ENCODE results near the gene NDUFAB1. TPM values are rescaled to one million over a fixed set of nuclear protein-coding genes. Genes with fewer than 3 reads are reported as not detected.
A peak's percentile ranks its signal among the peaks of the same experiment; 100 is the strongest.
"Not testable (repeated sequence)": the region's sequence is repeated elsewhere in the genome, so short reads cannot be mapped to it uniquely, and the experiment has no call there.

The NDUFAB1 gene
- total and polyA plus RNA-seq, 7 donors: 101 to 398 (median 179) TPM

- no peaks in the 10 kb centered on the region for H3K9me3 ChIP-seq
- no peak overlapping the region for H3K27ac ChIP-seq
- no peak overlapping the region for H3K4me3 ChIP-seq
- DNase-seq: no peak
- peaks cover 6 to 85% (median 31%) of the 10 kb centered on the region in 4 donors for H3K36me3 ChIP-seq
- peaks cover 0 to 31% (median 17%) of the 10 kb centered on the region in 4 donors for H3K4me1 ChIP-seq
- intact Hi-C loops (cut with DNase I): no loop called here
- WGBS, 2 donors: 95 to 96% methylated on average over 3 of the region's 3 CpGs
- no peaks in the 10 kb centered on the region for H3K27me3 ChIP-seq
- TF ChIP-seq CTCF (IDR thresholded peaks at IDR 0.05): no peak
- no peak for TF ChIP-seq POLR2AphosphoS5 (IDR thresholded peaks at IDR 0.05)
- TF ChIP-seq EP300 (IDR thresholded peaks at IDR 0.05): no peak
- TF ChIP-seq POLR2A (IDR thresholded peaks at IDR 0.05): no peak
Observed at GRCh38 chr16:23590181-23590580, 5.9 kb downstream of the NDUFAB1 start.

GRCh38 chr16:23587726-23588125 is 8.4 kb downstream of the NDUFAB1 start:
- WGBS, 2 donors: 89 to 93% methylated on average over 5 of the region's 5 CpGs
- H3K4me1 ChIP-seq: peaks cover 0 to 19% (median 10%) of the 10 kb centered on the region in 4 donors
- H3K9me3 ChIP-seq: no peaks in the 10 kb centered on the region
- intact Hi-C loops (cut with DNase I): no loop called here
- peaks cover 15 to 96% (median 40%) of the 10 kb centered on the region in 4 donors for H3K36me3 ChIP-seq
- H3K27ac ChIP-seq: no peak overlapping the region
- no peaks in the 10 kb centered on the region for H3K27me3 ChIP-seq
- TF ChIP-seq POLR2AphosphoS5 (IDR thresholded peaks at IDR 0.05) (no peak), CTCF (IDR thresholded peaks at IDR 0.05) (no peak), POLR2A (IDR thresholded peaks at IDR 0.05) (no peak), EP300 (IDR thresholded peaks at IDR 0.05) (no peak)
- H3K4me3 ChIP-seq: no peak overlapping the region
- no peak for DNase-seq

- H3K9me3 ChIP-seq: no peaks in the 10 kb centered on the region
Observed at GRCh38 chr16:23584186-23585076, 11.7 kb downstream of the NDUFAB1 start.

GRCh38 chr16:23583271-23583670 is 12.8 kb downstream of the NDUFAB1 start:
- Histone ChIP-seq H3K36me3 (peaks cover 14 to 95% (median 49%) of the 10 kb centered on the region in 4 donors), H3K27ac (peak overlapping the region in 2 of 4 donors; percentile 19 to 25), H3K4me1 (peaks cover 0 to 21% (median 12%) of the 10 kb centered on the region in 4 donors)
- DNase-seq; H3K4me3 ChIP-seq; H3K9me3 ChIP-seq; H3K27me3 ChIP-seq; intact Hi-C loops (cut with DNase I): not testable (repeated sequence)
- WGBS, 2 donors: 95 to 96% methylated on average over 30 of the region's 30 CpGs

More at GRCh38 chr16:23584186-23585076, 11.7 kb downstream of the NDUFAB1 start:
- Histone ChIP-seq H3K36me3 (peaks cover 14 to 96% (median 46%) of the 10 kb centered on the region in 4 donors), H3K4me3 (no peak overlapping the region), H3K27me3 (no peaks in the 10 kb centered on the region), H3K4me1 (peaks cover 0 to 19% (median 10%) of the 10 kb centered on the region in 4 donors), H3K27ac (peak overlapping the region in 3 of 4 donors; percentile 37 to 73 (median 67))
- TF ChIP-seq EP300 (IDR thresholded peaks at IDR 0.05) (peak in 2 of 4 donors; percentile 5 to 38), POLR2A (IDR thresholded peaks at IDR 0.05) (no peak), CTCF (IDR thresholded peaks at IDR 0.05) (no peak), POLR2AphosphoS5 (IDR thresholded peaks at IDR 0.05) (peak in 3 of 4 donors; percentile 35 to 69 (median 68))
- 92 to 93% methylated on average over 13 of the region's 14 CpGs for WGBS, 2 donors
- intact Hi-C loops (cut with DNase I): no loop called here
- no peak for DNase-seq

GRCh38 chr16:23581764-23582163 is 14.4 kb downstream of the NDUFAB1 start:
- Histone ChIP-seq H3K9me3 (no peaks in the 10 kb centered on the region), H3K4me3 (no peak overlapping the region), H3K36me3 (peaks cover 14 to 88% (median 43%) of the 10 kb centered on the region in 4 donors), H3K27me3 (no peaks in the 10 kb centered on the region), H3K4me1 (peaks cover 0 to 17% (median 9%) of the 10 kb centered on the region in 4 donors), H3K27ac (no peak overlapping the region)
- no peak for DNase-seq
- intact Hi-C loops (cut with DNase I): no loop called here
- TF ChIP-seq CTCF (IDR thresholded peaks at IDR 0.05) (no peak), POLR2AphosphoS5 (IDR thresholded peaks at IDR 0.05) (no peak), POLR2A (IDR thresholded peaks at IDR 0.05) (no peak)

Measured in sigmoid colon (tissue), 7 donors.